ENCODE data around the gene TUT4. TPM values are rescaled to one million over a fixed set of nuclear protein-coding genes. Genes with fewer than 3 reads are reported as not detected.
"Not testable (repeated sequence)": the region's sequence is repeated elsewhere in the genome, so short reads cannot be mapped to it uniquely, and the experiment has no call there.

The TUT4 gene
- polyA plus RNA-seq, 1 donor, result 136 TPM

GRCh38 chr1:52578066-52578465, 25.2 kb upstream of the TUT4 start:
- DNase-seq, result not testable (repeated sequence)

DNA sequence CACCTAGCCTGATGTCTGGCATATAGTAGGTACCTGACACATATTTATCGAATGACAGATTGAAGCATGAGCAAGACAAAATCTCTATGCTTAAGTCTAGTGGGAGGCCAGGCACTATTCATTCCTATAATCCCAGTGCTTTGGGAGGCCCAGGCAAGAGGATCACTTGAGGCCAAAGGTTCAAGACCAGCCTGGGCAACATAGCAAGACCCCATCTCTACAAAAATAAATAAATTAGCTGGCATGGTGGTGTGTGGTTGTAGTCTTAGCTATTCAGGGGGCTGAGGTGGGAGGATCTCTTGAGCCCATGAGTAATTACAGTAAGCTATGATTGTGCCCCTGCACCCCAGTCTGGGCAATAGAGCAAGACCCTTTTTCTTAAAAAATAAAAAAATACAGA, 23.2 kb upstream of the TUT4 start:
- DNase-seq, result no peak

GRCh38 chr1:52574594-52574993, 21.7 kb upstream of the TUT4 start:
- no peak for DNase-seq

DNA sequence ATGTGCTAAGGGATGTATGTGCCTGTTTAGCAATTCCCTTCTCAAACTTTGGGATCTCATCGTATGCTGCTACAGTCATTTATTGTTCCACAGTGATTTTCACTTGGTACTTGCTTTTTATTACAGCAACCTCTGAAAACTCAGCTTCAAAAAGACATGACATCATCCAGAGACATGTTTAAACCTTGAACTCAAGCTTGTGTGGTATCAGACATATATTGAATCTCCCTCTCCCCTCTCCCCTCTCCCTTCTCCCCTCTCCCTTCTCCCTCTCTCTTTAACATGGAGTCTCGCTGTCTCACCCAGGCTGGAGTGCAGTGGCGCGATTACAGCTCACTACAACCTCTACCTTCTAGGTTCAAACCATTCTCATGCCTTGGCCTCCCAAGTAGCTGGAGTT, 19.5 kb upstream of the TUT4 start:
- DNase-seq, result no peak

- DNase-seq, result no peak
Measured at GRCh38 chr1:52571783-52572182, 18.9 kb upstream of the TUT4 start.

- peak; percentile 62 for DNase-seq
Measured at GRCh38 chr1:52569449-52570210, 16.7 kb upstream of the TUT4 start.

- DNase-seq, result no peak
Measured at GRCh38 chr1:52567943-52568342, 15.1 kb upstream of the TUT4 start.

DNA sequence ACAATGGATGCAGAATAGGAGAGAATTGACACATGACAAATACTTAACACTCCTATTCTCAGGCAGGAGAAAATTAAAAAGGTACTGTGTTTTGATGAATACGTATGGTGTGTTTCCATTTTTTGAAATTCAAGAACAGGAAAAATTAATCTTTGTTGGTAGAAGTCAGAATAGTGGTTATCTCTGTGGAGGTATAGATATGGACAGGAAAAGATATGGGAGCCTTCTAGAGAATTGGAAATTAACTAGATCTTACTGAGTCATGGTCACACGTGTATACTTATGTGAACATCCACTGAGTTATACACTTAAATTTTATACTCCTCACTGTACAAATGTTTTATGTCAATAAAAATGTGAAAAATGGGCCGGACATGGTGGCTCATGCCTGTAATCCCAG, 9.9 kb upstream of the TUT4 start:
- no peak for DNase-seq

- DNase-seq, result no peak
Measured at GRCh38 chr1:52559875-52560274, 7.0 kb upstream of the TUT4 start.

- DNase-seq, result no peak
Measured at GRCh38 chr1:52558941-52559340, 6.0 kb upstream of the TUT4 start.

GRCh38 chr1:52556641-52557360, 3.9 kb upstream of the TUT4 start:
- no peak for DNase-seq

- peak; percentile 21 for DNase-seq
Measured at GRCh38 chr1:52554756-52555155, 1.9 kb upstream of the TUT4 start.

GRCh38 chr1:52554267-52554640, 1.4 kb upstream of the TUT4 start:
- DNase-seq, result peak; percentile 24

- DNase-seq, result peak; percentile 87
Measured at GRCh38 chr1:52553362-52554266, 722 bp upstream of the TUT4 start.

- peak; percentile 52 for DNase-seq
Measured at GRCh38 chr1:52552236-52552504, 722 bp downstream of the TUT4 start.

DNA sequence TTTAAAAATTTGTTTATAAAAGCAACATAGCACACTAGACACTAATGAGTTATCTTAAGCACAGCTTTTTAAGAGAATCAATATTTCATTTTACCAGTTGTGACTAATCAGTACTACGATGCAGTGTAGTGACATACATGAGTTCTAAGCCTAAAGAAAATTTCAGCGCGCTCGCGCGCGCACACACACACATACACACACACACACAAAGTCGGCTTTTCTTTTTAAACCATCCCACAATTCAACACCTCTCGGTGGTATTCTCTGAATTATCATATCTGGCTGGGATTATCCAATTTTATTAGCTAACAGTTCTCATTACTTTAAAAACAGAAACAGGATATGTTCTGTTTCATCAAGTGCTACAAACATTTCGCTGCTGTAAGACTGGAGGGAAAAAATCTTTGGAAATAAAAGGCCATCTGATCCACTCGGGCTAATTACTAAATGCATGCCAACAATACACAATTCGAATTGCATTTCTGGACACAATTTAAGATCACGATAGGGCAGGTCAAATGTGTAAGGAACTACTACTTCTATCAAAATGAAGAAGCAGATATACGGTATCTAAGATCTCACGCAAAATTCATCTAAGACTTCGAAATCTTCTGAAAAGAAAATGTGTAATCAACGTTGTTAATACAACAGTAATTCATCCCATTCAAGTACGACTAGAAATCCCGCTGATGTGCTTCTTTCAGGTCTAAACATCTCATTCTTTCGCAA, 1.2 kb downstream of the TUT4 start:
- peak; percentile 60 for DNase-seq

GRCh38 chr1:52550447-52550846, 2.4 kb downstream of the TUT4 start:
- DNase-seq, result no peak

DNA sequence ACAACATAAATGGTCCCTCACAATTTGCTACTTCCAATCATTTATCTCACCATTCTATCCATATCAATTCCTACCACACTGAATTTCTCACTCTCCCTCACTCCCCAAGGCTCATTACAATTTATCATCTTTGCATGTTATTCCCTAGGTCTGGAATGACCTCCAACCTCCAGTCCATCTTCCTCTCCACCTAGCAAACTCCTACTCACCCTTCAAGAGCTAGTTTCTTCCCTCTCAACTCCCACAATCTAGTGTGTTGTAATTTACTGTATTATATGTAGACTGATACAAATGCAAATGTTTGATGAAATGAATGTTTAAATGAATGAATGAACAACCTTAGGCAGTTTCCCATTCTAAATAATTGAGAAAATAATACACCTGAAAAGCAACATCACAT, 3.6 kb downstream of the TUT4 start:
- no peak for DNase-seq

GRCh38 chr1:52546852-52547251, 6.0 kb downstream of the TUT4 start:
- no peak for DNase-seq

- no peak for DNase-seq
Measured at GRCh38 chr1:52544665-52545525, 8.0 kb downstream of the TUT4 start.

DNA sequence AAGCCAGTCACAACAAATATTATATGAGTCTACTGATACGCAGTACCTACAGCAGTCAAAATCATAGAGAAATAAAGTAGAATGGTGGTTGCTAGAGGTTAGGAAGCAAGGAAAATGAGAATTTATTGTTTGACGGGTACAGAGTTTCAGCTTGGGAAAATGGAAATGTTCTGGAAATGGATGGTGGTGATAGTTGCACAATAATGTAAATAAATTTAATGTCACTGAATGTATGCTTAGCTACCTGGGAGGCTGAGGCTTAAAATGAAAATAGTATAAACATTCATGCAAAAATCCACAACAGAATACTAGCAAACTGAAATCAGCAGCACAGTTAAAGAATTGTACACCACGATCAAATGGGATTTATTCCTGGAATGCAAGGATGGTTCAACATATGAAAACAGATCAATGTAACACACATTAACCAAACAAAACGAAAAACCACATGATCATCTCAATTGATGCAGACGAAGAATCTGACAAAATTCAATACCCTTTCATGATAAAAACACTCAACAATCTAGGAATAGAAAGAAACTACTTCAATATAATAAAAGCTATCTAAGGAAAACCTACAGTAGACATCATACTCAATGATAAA, 10.7 kb downstream of the TUT4 start:
- DNase-seq, result no peak
